Stomach (tissue), 9 donors: ENCODE measurements around the gene TMED9. TPM values are rescaled to one million over a fixed set of nuclear protein-coding genes. Genes with fewer than 3 reads are reported as not detected.

ENCODE experiments used
- DNase-seq, 2 donors: peaks; one replicate each; pipeline versions ENCODE4 v3.0.0 to v3.0.0-alpha.2; 2013 to 2019
- H3K27ac ChIP-seq, 5 donors: fragments of 200-600 bp in 4 of 5; sonication (generic) in 4 of 5; one replicate each; pipeline ENCODE4 v1.5.1; 2013 to 2019; ENCODE audit warnings: mild to moderate bottlenecking in 1 of 5, moderate library complexity in 1 of 5
- H3K27me3 ChIP-seq, 3 donors: fragments of 200-600 bp; sonication (generic); one replicate each; pipeline ENCODE4 v1.5.1; 2017 to 2019; ENCODE audit warnings: mixed run types in 1 of 3
- H3K36me3 ChIP-seq, 4 donors: fragments of 200-600 bp; sonication (generic); 1 replicate in 3 of 4; 2 replicates in 1 of 4; pipeline ENCODE4 v1.5.1; 2016 to 2019
- H3K4me1 ChIP-seq, 4 donors: fragments of 200-600 bp; sonication (generic); one replicate each; pipeline ENCODE4 v1.5.1; 2016 to 2019
- H3K4me3 ChIP-seq, 4 donors: fragments of 200-600 bp; sonication (generic) in 3 of 4; one replicate each; pipeline ENCODE4 v1.5.1; 2016 to 2019; ENCODE audit warnings: mild to moderate bottlenecking in 1 of 4
- H3K9me3 ChIP-seq, 4 donors: fragments of 200-600 bp; sonication (generic); one replicate each; pipeline ENCODE4 v1.5.1; 2016 to 2019
- CTCF ChIP-seq, 7 experiments: fragments of 450-650 bp in 4 of 7; fragments of 200-600 bp in 3 of 7; sonication (generic) in 3 of 7; IDR thresholded peaks; one replicate each; pipeline ENCODE4 v1.5.1; 2016 to 2019; ENCODE audit warnings: antibody characterized with exemption in 7 of 7, control low read depth in 2 of 7, mild to moderate bottlenecking in 1 of 7
- EP300 ChIP-seq: sonication (generic); formaldehyde crosslinking; IDR thresholded peaks from one replicate; pipeline ENCODE4 v1.6.1; 2017; ENCODE audit warnings: antibody characterized with exemption
- POLR2A ChIP-seq, 4 donors: fragments of 450-650 bp; IDR thresholded peaks; one replicate each; pipeline ENCODE4 v1.6.1; 2016; ENCODE audit warnings: antibody characterized with exemption in 4 of 4, control low read depth in 2 of 4, mild to moderate bottlenecking in 1 of 4, moderate library complexity in 1 of 4
- POLR2AphosphoS5 ChIP-seq, 3 donors: sonication (generic); formaldehyde crosslinking; IDR thresholded peaks; one replicate each; pipeline ENCODE4 v1.6.1; 2016; ENCODE audit warnings: antibody characterized with exemption in 3 of 3
- WGBS, 5 donors: extraction: QIAGEN DNeasy Blood & Tissue Kit in 3 of 5; methylation state at CpG; one replicate each; pipeline versions ENCODE4 v1.1.5 to v1.1.7; 2013 to 2018; 5-methylcytosine and 5-hydroxymethylcytosine counted together
- intact Hi-C: fragments of 100-400 bp; cut with DNase I; formaldehyde crosslinking; loops from one replicate; pipeline ENCODE4 v1.15.1; 2023; ENCODE audit warnings: low total_unique reads
- polyA plus RNA-seq, 3 donors: library from polyadenylated mRNA; stranded (reverse); fragments of 200-250 nt; gene quantifications; one replicate each; pipeline ENCODE4 v1.2.3, GENCODE V29; 2013
- total RNA-seq, 5 donors: library from RNA; depleted of rRNA; stranded (reverse); fragments of >200 nt; gene quantifications; one replicate each; pipeline versions ENCODE4 v1.1.0 to v1.2.3, GENCODE V29; 2014 to 2016
- donor health status: healthy with polysubstance abuse.
- donor health status: Bipolar disorder and iron deficiency.
- donor health status: healthy.

The TMED9 gene
- total and polyA plus RNA-seq, 8 donors, result 9.3 to 115 (median 86.5) TPM

DNA sequence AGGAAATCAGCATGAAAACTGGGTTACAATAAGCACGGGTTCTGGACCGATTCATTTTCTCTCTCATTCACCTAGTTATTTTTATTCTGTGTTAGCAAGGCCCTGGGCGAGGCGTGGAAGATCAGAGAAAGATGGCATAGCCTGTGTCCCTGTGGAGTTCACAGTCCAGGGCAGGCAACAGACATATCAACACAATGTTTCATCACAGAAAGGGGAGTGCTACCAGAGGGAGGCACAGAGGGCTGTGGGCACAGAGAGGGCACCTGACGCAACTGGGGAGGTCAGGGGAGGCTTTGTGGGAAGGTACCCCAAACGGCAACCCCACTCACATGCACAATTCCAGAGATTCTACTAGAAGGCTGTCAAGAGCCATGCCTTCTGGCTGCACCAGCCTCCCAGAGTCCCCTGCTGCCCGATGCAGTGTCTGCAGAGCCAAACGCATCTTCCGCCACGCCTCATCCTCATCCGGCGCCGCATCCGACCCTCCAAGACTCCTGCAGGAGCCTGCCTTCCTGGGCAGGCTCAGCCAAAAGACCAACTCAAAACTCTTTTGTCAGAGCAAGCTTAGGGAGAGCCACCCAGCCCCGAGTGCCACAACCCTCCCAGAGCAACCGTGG lies 39.1 kb upstream of the TMED9 start:
- WGBS, 5 donors, result 36 to 60% (median 38%) methylated on average over 13 to 16 of the region's 16 CpGs
- intact Hi-C loops, result no loop called here
- no peak for DNase-seq

DNA sequence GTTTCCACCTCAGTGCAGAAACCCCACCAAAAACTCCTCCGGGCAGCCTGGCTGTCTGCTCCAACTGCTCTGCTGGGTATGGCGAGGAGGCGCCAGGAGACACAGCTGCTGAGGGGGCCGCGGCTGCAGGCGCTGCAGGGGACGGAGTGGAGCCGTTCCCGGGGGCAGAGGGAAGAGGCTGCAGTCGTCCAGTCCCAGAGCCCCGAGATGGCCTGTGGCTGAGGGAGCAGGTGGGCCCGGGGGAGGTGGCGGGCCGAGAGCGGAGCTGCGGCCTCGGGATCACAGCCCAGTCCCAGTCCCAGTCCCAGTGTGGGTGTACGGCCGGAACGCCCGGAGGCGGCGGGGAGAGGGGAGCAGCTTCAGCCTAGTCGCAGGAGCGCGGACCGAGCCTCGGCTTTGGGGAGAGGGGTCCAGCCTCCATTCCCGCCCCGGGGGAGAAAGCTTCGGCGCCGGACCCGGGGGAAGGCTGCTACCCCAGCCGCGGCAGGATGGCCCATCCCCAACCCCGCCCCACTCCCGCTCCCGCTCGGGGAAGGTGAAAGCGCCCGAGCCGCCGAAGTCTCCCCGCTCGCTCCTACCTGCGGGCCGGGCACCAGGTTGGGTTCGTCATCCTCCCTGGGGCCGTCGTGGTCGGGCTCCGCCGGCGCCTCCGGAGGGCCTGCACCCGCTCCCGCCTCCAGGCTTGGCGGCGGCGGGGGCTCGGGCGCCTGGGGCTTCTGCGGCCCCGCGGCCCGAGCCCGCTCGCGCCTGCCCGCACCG lies 38.2 kb upstream of the TMED9 start:
- peak; percentile 56 to 69 for DNase-seq
- no peaks in the 10 kb centered on the region for H3K27me3 ChIP-seq
- WGBS, 5 donors, result 0 to 1% (median 1%) methylated on average over 9 to 72 of the region's 72 CpGs
- peaks cover 5 to 18% (median 9%) of the 10 kb centered on the region in 4 donors for H3K36me3 ChIP-seq
- H3K9me3 ChIP-seq, result no peaks in the 10 kb centered on the region
- peaks cover 19 to 53% (median 39%) of the 10 kb centered on the region in 4 donors for H3K4me1 ChIP-seq
- H3K27ac ChIP-seq, result peak overlapping the region; percentile 78 to 93 (median 83)
- intact Hi-C loops, result no loop called here
- H3K4me3 ChIP-seq, result peak overlapping the region; percentile 86 to 100 (median 94)
- TF ChIP-seq POLR2A (IDR thresholded peaks at IDR 0.05) (no peak), POLR2AphosphoS5 (IDR thresholded peaks at IDR 0.05) (no peak), EP300 (no peak), CTCF (IDR thresholded peaks at IDR 0.05) (no peak)

More for the DNA sequence above, 39.1 kb upstream of the TMED9 start:
- Histone ChIP-seq H3K36me3 (peaks cover 5 to 18% (median 9%) of the 10 kb centered on the region in 4 donors), H3K9me3 (no peaks in the 10 kb centered on the region), H3K27me3 (no peaks in the 10 kb centered on the region), H3K4me1 (peaks cover 27 to 62% (median 43%) of the 10 kb centered on the region in 4 donors), H3K27ac (peak overlapping the region in 3 of 5 donors; percentile 81 to 93 (median 88)), H3K4me3 (peak overlapping the region; percentile 86 to 100 (median 94))
- TF ChIP-seq EP300 (no peak), POLR2AphosphoS5 (IDR thresholded peaks at IDR 0.05) (no peak), CTCF (IDR thresholded peaks at IDR 0.05) (no peak), POLR2A (IDR thresholded peaks at IDR 0.05) (no peak)

- TF ChIP-seq POLR2A (IDR thresholded peaks at IDR 0.05) (no peak), EP300 (no peak), POLR2AphosphoS5 (IDR thresholded peaks at IDR 0.05) (peak; percentile 34 to 90 (median 77)), CTCF (IDR thresholded peaks at IDR 0.05) (peak in 2 of 7 experiments; percentile 9 to 23)
- 7 to 14% (median 9%) methylated on average over 25 to 49 of the region's 49 CpGs for WGBS, 5 donors
- H3K4me1 ChIP-seq, result peaks cover 18 to 48% (median 36%) of the 10 kb centered on the region in 4 donors
- no peaks in the 10 kb centered on the region for H3K9me3 ChIP-seq
- H3K27ac ChIP-seq, result peak within 1 kb of the TSS; percentile 78 to 93 (median 83)
- H3K27me3 ChIP-seq, result no peaks in the 10 kb centered on the region
- H3K36me3 ChIP-seq, result peaks cover 5 to 18% (median 9%) of the 10 kb centered on the region in 4 donors
- DNase-seq, result peak; percentile 95 to 97
- intact Hi-C loops, result no loop called here
- peak within 1 kb of the TSS; percentile 86 to 100 (median 94) for H3K4me3 ChIP-seq
These were observed 37.4 kb upstream of the TMED9 start, which contains the start of gene FAM193B for GRCh38 chr5:177554474-177555111. FAM193B (minus strand) TSS chr5:177554563; CDS start chr5:177554458, 105 bp downstream.

- Histone ChIP-seq H3K36me3 (peaks cover 5 to 18% (median 9%) of the 10 kb centered on the region in 4 donors), H3K27me3 (no peaks in the 10 kb centered on the region), H3K4me3 (peak overlapping the region; percentile 86 to 100 (median 94)), H3K27ac (no peak overlapping the region), H3K9me3 (no peaks in the 10 kb centered on the region), H3K4me1 (peaks cover 18 to 46% (median 35%) of the 10 kb centered on the region in 4 donors)
- DNase-seq, result no peak
- WGBS, 5 donors, result 81 to 90% (median 87%) methylated on average over 2 of the region's 2 CpGs
- TF ChIP-seq POLR2AphosphoS5 (IDR thresholded peaks at IDR 0.05), result no peak
- TF ChIP-seq POLR2A (IDR thresholded peaks at IDR 0.05), result no peak
- no peak for TF ChIP-seq EP300
- TF ChIP-seq CTCF (IDR thresholded peaks at IDR 0.05), result no peak
- intact Hi-C loops, result no loop called here
These were observed 36.8 kb upstream of the TMED9 start for GRCh38 chr5:177555228-177555627.
